Endothelial cell (in vitro differentiated cells): ENCODE data around the gene TBL3. TPM values are rescaled to one million over a fixed set of nuclear protein-coding genes. Genes with fewer than 3 reads are reported as not detected.

Source experiments
- DNase-seq: peaks from one replicate; pipeline ENCODE4 v3.0.0; 2021; ENCODE audit warnings: low spot score
- H3K27ac Mint-ChIP-seq: one replicate; pipeline ENCODE4 v1.8.0; 2021; ENCODE audit warnings: mixed read lengths, inconsistent platforms; ENCODE audit not compliant: unreplicated experiment
- H3K27me3 Mint-ChIP-seq: one replicate; pipeline ENCODE4 v1.8.0; 2021; ENCODE audit warnings: mild to moderate bottlenecking, moderate library complexity, mixed read lengths, inconsistent platforms; ENCODE audit not compliant: unreplicated experiment
- H3K36me3 Mint-ChIP-seq: one replicate; pipeline ENCODE4 v1.8.0; 2021; ENCODE audit warnings: mild to moderate bottlenecking, low read depth, mixed read lengths, inconsistent platforms; ENCODE audit not compliant: unreplicated experiment
- H3K4me1 Mint-ChIP-seq: one replicate; pipeline ENCODE4 v1.8.0; 2021; ENCODE audit warnings: mild to moderate bottlenecking, mixed read lengths, inconsistent platforms; ENCODE audit not compliant: unreplicated experiment
- H3K4me3 Mint-ChIP-seq: one replicate; pipeline ENCODE4 v1.8.0; 2021; ENCODE audit warnings: mild to moderate bottlenecking, mixed read lengths, inconsistent platforms; ENCODE audit not compliant: unreplicated experiment
- H3K9me3 Mint-ChIP-seq: one replicate; pipeline ENCODE4 v1.8.0; 2021; ENCODE audit warnings: mixed read lengths, inconsistent platforms; ENCODE audit not compliant: unreplicated experiment
- total RNA-seq: library from RNA; stranded (reverse); fragmentation: NEBNext Ultra II Directional; extraction: Animal tissue kit (Norgen Biotek cat#: 25700); gene quantifications from one replicate; pipeline ENCODE4 v1.2.1, GENCODE V29; 2021; ENCODE audit not compliant: unreplicated experiment
- TF ChIP-seq, protein P1 (sequence below): fragments of 200-600 bp; sonication (generic); IDR thresholded peaks from one replicate; pipeline ENCODE4 v1.5.0; 2021; ENCODE audit warnings: antibody characterized with exemption; ENCODE audit not compliant: unreplicated experiment

TBL3 gene
- total RNA-seq, 1 donor from 2014 or later, result 25.0 TPM

DNA sequence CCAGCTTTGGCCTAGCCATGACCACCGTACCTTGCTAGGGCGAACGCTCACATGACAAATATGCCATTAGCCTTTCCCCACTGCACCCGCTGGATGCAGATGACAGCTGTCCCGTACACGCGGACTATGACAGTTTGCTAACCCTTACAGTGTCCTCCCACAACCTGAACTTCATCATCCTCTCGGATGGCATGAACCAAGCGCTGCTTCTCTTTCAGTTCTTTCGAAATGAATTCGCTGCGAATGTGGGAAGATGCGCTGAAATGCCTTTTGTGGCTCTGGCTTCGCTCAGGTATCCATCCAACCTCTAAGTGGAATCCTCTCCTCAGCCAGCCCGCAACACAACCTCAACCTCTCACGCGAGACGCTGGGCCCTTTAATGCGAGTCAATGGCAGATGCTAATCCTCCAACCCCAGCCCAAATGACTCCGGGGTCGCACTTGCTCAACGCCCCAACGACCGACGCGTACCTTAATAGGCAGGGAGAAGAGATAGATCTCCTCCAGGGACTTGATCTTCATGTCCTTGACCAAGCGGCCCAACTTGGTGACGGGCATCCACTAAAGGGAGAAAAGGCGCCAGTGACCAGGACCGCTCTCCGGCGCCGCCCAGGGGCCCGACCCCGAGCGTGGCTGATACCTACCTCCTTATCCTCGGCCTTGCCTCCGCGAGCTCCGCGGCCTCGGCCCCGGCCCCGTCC lies 7.9 kb upstream of the TBL3 start:
- Mint-ChIP-seq H3K4me3 (peak overlapping the region; percentile 95), H3K9me3 (no peaks in the 10 kb centered on the region), H3K27me3 (peaks cover 6% of the 10 kb centered on the region), H3K36me3 (peaks cover 21% of the 10 kb centered on the region), H3K27ac (peak overlapping the region; percentile 70), H3K4me1 (peaks cover 29% of the 10 kb centered on the region)
- DNase-seq, result peak; percentile 53
- TF ChIP-seq, protein P1, sequence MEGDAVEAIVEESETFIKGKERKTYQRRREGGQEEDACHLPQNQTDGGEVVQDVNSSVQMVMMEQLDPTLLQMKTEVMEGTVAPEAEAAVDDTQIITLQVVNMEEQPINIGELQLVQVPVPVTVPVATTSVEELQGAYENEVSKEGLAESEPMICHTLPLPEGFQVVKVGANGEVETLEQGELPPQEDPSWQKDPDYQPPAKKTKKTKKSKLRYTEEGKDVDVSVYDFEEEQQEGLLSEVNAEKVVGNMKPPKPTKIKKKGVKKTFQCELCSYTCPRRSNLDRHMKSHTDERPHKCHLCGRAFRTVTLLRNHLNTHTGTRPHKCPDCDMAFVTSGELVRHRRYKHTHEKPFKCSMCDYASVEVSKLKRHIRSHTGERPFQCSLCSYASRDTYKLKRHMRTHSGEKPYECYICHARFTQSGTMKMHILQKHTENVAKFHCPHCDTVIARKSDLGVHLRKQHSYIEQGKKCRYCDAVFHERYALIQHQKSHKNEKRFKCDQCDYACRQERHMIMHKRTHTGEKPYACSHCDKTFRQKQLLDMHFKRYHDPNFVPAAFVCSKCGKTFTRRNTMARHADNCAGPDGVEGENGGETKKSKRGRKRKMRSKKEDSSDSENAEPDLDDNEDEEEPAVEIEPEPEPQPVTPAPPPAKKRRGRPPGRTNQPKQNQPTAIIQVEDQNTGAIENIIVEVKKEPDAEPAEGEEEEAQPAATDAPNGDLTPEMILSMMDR, result no peak

DNA sequence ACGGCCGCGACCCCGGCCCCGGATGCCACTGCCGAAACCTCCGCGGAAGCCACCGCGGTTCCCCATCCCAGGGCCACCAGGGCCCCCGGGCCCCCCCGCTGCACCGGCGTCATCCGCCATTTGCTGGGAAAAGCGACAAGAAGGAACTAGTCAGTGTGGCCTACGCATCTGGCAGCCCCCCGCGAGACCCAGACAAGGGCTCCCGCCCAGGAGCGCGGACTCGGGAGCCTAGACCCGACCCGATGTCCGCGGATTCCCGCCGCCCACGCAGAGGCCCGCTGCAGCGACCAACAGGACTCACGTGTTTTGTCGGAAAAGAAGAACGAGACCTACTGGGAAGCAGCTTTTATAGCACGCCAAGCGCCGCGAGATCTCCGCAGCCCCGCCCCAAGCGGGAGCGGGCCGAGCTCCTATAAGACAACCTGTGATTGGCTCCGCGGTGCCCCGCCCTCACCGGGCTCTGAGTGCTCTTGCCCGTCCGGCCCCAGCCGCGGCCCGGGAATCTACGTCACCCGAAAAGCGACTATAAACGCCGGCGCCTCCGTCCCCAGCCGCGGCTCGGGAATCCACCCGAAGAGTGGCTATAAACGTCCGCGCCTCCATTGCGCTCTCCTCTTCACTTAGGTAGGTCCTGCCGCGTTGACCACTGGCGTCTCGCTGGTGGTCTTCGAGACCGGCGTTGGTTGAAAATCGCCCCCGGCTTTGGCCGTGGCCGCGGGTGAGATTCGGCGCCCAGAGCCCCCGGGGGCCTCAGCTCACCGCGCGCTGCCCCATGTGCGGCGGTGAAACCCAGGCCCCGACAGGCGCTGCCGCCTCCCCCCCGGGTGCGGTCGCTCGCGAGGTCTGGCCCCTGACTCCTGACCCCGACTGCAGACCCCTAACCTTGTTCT lies 7.1 kb upstream of the TBL3 start, which contains the start of gene RPS2:
Gene RPS2 (minus strand): TSS at position 321 of the 890 bp plus-strand sequence. CDS start 201 bp downstream, at position 120.
- Mint-ChIP-seq H3K4me3 (peak within 1 kb of the TSS; percentile 95), H3K36me3 (peaks cover 21% of the 10 kb centered on the region), H3K27ac (peak within 1 kb of the TSS; percentile 94), H3K4me1 (peaks cover 29% of the 10 kb centered on the region), H3K9me3 (no peaks in the 10 kb centered on the region), H3K27me3 (peaks cover 6% of the 10 kb centered on the region)
- DNase-seq, result peak; percentile 98
- TF ChIP-seq, protein P1, result no peak

DNA sequence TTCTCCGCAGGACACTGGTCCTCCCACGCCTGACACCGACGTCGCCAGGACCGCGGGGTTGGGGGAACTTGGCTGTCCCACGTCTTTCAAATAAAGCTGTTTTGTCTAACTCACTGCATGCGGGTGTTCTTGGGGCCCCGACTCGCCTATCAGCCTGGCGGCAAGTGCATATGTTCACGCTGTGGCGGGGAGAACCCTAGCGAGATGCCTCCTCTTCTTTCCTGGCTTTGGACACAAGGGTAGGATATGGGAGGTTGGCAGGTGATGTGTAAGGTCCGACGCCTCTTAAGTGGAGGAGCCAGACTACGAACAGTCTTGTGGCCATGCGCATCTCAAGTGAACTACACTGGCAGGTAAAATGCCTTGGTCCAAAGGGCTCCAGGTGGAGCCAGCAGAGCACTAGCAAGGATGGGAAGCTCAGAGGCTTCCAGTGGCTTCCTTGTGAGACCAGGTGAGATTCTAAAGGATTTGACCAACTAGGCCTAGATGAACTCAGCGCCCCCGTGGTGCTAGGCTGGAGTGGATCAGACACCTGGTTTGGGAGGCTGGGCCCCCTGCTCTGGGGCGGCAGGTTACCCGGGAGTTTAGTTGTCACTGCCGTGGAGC lies 6.4 kb upstream of the TBL3 start:
- Mint-ChIP-seq H3K4me1 (peaks cover 23% of the 10 kb centered on the region), H3K27me3 (peaks cover 3% of the 10 kb centered on the region), H3K9me3 (no peaks in the 10 kb centered on the region), H3K4me3 (peak overlapping the region; percentile 95), H3K36me3 (peaks cover 15% of the 10 kb centered on the region), H3K27ac (peak overlapping the region; percentile 94)
- TF ChIP-seq, protein P1, result no peak
- DNase-seq, result no peak

DNA sequence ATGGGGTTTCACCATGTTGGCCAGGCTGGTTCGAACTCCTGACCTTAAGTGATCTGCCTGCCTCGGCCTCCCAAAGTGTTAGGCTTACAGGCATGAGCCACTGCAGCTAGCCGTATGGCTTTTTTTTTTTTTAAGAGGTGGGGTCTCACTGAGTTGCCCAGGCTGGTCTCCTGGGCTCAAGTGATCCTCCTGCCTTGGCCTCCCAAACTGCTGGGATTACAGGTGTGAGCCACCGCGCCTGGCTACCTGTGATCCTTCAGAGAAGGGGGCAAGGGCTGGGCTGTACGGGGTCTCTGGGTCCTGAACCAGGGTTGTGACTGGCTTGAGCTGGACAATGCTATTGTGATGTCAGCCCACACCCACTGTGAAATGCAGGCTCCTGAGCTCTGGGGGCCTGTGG lies 5.4 kb upstream of the TBL3 start, which contains the start of gene RNF151:
Gene RNF151 (plus strand): TSS at position 397 of the 400 bp plus-strand sequence. CDS start 26 bp downstream, outside the sequence.
- peak within 1 kb of the TSS; percentile 95 for H3K4me3 Mint-ChIP-seq
- H3K36me3 Mint-ChIP-seq, result peaks cover 10% of the 10 kb centered on the region
- TF ChIP-seq, protein P1, result no peak

More for the DNA sequence above, 5.4 kb upstream of the TBL3 start, which contains the start of gene RNF151:
- DNase-seq, result no peak
- Mint-ChIP-seq H3K9me3 (no peaks in the 10 kb centered on the region), H3K4me1 (peaks cover 20% of the 10 kb centered on the region), H3K27ac (peak within 1 kb of the TSS; percentile 94), H3K27me3 (peaks cover 5% of the 10 kb centered on the region)
